HG02571 (cell line): ENCODE results near the gene DLK2.
"Not testable (repeated sequence)": the region's sequence is repeated elsewhere in the genome, so short reads cannot be mapped to it uniquely, and the experiment has no call there.

Experiments used
- ATAC-seq: cut with Tn5 transposase; IDR thresholded peaks from one replicate; pipeline ENCODE4 v1.9.1; 2021; ENCODE audit warnings: mild to moderate bottlenecking, moderate library complexity; ENCODE audit not compliant: unreplicated experiment

The DLK2 gene, protein sequence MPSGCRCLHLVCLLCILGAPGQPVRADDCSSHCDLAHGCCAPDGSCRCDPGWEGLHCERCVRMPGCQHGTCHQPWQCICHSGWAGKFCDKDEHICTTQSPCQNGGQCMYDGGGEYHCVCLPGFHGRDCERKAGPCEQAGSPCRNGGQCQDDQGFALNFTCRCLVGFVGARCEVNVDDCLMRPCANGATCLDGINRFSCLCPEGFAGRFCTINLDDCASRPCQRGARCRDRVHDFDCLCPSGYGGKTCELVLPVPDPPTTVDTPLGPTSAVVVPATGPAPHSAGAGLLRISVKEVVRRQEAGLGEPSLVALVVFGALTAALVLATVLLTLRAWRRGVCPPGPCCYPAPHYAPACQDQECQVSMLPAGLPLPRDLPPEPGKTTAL

DNA sequence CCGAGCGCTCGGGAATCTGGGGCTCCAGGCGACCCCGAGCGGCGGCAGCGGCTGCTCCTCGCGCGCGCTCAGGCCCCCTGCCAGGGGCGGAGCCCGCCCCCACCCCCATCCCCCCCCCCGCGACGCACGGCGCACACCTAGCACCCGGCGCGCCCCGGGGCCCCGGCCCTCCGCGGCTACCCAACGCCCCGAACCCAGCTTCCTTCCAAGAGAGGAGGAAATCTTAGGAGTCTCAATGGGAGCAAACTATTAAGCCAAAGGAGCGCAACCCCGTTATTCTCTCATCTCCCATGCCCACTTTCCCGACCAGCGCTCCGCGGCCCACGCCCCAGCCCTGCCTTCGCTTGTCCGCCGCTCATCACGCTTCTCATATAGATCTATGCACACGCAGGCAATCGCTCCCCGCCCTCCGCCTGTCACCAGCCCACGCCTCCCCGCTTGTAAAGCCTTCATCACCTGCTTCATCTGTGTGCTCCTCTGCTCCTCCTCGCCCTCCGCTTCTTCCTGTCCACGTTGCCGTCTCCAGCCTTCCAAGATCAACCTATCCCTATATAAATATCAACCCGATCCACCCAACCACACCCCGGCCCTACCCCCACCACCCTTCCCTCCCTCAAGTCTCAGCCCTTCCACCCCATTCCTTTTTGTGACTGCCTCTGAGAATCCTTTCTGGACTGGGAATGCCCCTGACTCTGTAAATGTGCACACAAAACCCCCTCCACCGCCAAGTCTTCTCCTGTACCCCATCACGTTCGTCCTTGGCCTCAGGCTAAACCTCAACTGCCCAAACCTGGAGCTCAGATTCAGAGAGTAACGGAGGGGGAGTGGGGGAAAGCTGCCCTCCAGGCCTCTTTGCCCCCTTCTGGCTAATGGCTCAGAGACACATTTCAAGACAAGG lies at the start of gene DLK2:
TSS of gene DLK2 (minus strand) at position 18 of the 898 bp plus-strand sequence. CDS start 723 bp downstream, outside the sequence.
- no peak for ATAC-seq

DNA sequence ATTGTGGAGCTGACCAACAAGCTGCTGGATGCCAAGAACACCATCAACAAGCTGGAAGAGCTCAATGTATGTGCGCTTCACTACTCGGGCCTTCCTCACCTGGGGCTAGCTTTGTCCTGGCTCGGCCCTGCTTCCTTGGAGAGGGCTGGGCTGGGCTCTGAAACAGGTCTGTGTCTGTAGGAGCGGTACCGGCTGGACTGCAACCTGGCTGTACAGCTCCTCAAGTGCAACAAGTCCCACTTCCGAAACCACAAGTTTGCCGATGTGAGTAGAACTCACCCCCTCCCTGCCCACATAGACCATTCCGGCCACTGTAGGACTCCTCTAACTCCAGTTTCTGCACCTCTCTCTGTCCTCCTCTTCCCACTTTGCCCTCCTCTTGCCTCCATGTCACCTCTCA lies 48.1 kb upstream of the DLK2 start:
- ATAC-seq: no peak

- no peak for ATAC-seq
These were observed 47.3 kb upstream of the DLK2 start for GRCh38 chr6:43502666-43503065.

DNA sequence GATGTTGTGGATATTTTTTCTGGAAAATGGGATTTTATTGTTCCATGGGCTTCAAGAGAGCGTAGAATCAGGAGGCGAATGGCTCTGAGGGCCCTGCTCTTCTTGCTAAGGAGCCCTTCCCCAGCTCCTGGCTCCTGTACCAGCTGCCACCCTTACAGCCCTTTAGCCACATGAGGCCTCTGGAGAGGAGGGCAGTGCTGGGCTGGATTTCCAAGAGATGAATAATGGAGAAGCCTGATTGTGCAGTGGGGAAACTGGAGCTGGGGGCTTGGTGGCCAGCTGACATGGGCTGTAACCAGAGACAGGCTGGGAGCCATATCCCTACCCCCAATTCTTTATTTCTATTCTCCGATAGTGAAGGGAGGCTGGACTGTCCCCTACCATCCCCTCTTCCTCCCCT lies 45.6 kb upstream of the DLK2 start:
- no peak for ATAC-seq

- no peak for ATAC-seq
These were observed 43.9 kb upstream of the DLK2 start for GRCh38 chr6:43499028-43499815.

- ATAC-seq: not testable (repeated sequence)
These were observed 42.9 kb upstream of the DLK2 start for GRCh38 chr6:43498291-43498690.

DNA sequence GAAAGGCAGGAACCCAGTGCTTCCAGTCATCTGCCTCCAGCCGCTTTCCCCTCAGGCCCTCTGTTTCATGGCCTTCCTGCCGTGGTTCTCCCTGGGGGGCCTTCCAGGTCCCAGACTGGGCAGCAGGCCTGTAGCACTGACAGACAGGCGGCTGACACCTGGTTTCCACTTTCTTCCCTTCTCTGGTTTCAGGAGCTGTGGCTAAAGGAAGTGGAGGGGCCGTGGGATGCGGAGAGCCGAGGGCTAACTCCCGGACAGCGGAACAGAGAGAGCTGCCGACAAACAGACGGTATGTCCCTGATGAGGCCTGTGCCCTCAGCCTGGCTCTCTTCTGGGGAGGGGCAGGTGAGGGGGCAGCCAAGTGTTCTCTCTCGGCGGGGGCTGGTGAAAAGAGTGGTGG lies 42.3 kb upstream of the DLK2 start:
- no peak for ATAC-seq

DNA sequence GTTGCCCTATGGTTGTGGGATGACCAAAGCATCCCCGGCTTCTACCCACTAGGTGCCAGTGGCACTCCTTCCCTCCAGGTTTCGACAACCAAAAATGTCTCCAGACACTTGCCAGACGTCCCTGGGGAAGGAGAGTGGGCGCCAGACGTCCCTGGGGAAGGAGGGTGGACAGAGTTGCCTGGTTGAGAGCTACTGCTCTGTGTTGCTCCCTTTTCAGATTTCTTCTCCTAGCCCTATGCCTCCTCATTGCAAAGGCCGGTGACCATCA lies 41.7 kb upstream of the DLK2 start:
- ATAC-seq: no peak

DNA sequence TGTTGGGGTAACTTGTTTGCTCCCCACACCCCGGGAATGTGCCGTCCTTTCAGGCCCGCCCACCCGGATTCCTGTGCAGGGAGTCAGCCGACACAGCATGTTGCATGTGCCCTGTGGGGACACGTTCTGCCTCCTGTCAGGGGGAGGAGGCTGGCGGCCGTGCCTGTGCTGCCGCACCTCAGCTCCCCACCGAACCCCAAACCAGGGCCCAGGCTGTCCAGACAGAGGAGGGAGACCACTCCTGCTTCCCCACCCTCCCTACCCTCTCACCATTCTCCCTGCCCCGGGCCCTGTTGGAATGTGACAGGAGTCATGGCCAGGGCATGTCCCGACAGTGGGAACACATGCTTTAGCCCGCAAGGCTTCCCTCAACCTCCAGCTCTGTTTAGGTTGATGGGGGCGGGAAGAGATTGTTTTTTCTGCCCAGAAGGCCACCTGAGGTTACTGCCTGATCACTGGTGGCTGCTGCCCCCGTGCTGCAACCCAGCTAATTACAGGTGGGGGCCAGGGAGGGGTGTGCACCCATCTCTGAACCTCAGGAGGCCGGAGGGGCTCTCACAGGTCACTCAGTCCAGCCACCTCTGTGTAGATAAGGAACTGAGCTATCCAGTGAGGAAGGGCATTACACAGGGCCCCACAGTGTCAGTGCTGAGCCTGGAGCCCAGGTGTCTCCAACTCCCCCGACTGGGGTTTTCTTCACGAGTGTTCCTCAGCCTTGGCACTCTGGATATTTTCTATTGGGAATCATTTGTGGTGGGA lies 41.2 kb upstream of the DLK2 start:
- ATAC-seq: no peak

- ATAC-seq: no peak
These were observed 40.1 kb upstream of the DLK2 start for GRCh38 chr6:43495409-43495941.

GRCh38 chr6:43494766-43495165 lies 39.4 kb upstream of the DLK2 start:
- no peak for ATAC-seq

DNA sequence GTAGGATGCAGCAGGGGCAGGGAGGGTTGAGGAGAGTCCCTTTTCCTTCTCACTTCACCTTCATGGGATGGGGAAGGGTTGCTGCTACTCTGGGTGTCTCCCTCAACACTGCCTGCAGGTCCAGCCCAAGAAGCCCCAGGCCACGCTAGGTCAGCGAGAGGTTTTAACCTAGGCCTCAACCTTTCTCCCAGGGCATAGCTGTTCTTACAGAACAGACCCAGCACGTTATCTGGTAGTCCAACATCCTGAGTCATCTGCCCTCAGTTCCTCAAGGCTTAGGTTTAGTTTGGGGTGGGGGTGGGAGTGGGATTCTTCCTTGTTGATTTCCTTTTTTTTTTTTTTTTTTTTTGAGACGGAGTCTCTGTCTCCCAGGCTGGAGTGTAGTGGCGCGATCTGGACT lies 39.0 kb upstream of the DLK2 start:
- ATAC-seq: no peak

DNA sequence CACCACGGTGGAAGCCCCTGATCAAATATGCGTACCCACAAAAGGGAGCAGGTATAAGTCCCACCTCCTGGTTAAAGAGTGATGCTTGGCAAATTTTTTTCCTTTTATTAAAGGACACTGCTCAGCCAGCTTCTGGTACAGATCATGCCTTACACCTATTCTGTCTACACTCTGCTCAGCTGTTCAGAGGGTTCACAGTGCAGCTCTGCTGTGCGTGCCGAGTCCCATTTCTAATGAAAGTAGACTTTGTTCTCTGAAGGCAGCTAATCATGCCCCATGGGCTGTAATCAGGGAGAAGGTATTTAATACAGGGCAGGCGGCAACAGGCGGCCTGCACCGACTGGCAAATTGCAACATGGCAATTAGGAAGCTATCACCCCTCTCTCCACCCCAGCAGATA lies 38.5 kb upstream of the DLK2 start:
- no peak for ATAC-seq

DNA sequence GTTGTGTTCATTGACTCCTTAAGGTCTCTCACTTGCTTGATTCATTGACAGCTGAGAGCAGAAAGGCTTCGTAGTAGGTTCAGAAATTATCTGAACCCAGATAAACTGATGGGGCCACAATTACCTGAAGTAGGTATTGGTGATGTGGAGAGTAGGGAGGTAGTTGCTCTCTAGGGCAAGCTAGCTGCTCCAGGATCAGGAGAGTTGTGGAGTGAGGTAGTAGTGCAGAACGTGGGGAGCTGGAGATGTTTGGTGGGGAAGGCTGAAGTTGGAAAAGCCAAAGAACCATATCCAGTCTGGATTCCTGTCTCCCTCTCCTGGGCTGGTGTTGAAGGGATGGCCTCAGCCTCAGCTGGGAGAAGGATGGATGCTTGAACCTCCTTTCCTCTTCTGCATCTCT lies 37.9 kb upstream of the DLK2 start:
- no peak for ATAC-seq

DNA sequence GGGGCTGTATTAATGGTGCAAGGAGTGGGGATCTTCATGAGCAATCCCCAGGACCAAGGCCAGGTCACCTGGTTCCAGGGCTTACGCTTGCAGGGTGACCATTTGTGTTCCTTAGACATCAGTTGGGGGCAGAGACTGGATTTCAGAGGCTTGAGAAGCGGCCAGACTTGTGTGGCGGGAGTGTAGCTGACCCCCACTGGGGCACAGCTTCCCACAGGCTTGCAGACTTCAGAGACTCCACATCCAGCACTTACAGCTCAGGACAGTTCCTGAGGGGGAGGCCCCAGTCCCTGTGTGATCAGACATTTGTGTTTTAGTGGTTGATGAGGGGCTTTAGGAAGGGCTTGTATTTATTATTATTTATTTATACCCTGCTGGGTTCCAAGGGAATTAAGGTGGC lies 37.3 kb upstream of the DLK2 start:
- no peak for ATAC-seq

DNA sequence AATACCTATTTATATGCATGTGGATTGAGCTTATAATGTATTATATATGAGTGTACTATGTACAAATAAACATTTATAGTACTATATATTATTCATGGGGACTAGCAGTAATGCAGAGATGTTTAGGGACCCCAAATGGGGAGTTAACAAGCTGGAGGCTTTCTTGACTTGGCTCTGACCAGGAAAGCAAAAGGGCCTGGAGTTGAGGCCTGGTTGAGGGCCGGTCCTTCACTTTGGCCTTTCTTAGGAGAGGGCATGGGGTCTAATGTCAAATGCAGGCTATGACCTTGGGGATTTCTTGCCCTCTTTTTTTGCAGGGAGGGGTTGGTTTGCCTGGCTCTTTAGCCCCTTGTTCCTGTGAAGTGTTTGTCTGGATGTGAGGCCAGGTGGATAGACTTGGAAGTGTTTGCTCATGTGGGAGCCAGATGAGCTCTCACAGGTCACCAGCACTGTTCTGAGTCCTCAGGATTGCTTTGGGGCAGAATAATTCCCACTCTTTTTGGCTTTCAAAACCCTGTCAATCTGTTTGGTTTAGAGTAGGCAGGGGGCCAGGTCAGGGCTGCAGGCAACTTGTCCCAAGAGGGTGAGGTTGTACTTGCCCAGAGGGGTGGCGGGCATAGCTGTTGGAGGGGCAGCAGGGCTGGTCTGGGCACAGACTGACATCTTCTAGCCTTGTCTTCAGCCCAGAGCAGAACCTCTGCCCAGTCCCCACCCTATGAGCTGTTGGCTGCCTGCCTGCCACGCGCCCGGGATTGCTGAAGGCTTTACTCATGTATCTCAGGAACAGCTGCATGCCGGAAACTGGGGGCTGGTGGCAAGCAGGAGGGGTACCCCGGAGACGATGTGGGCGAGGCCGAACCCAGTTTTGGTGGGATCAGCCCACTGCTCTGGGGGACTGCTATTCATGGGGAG lies 36.7 kb upstream of the DLK2 start:
- no peak for ATAC-seq

- no peak for ATAC-seq
These were observed 35.2 kb upstream of the DLK2 start for GRCh38 chr6:43490523-43490939.

DNA sequence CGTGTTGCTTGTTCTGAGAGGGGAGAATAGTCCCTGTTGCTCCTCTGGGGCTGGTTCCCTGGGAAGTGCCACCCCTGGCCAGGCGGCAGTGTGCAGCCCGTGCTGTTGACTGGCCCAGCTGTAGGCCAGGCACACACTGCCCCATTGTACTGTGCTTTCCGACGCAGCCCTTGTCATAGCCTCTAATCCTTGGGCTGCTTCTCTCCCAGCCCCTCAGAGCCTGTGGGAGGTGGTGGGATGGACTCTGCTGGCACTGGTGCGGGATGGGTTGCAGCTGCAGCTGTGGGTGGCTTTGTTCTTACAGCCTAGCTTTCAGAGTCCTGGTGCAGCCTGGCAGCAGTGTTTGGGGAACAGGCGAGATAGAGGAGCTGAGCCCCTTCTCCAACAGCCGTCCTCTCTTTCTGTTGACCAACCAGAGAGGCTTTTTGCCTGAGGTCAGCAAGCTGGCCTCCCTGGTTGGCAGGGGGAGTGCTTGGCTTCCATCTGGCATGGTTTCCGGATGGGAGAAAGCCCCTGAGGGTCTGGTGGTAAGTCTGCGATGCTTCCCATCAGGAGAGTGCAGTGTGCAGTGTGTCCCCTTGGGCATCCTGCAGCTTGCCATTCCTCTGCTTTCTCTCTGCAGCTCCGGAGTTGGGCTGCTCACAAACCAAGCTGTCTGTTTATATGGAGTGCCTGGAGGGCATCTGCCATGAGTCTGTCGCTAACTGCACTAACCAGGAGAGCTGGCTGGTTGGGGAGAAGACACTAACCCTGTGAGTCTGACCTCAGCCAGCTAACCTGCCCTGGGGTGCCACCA lies 34.1 kb upstream of the DLK2 start:
- ATAC-seq: no peak
